Fibroblast of gingiva (primary cell): ENCODE results near the gene TMPRSS9.

Experiments used
- DNase-seq: peaks from one replicate; pipeline ENCODE4 v3.0.0-alpha.2; 2011; ENCODE audit warnings: low read depth

The TMPRSS9 gene

GRCh38 chr19:2423071-2423914 is 63.2 kb downstream of the TMPRSS9 start:
- DNase-seq, result no peak

GRCh38 chr19:2423915-2424685 is 64.0 kb downstream of the TMPRSS9 start:
- no peak for DNase-seq

- DNase-seq, result peak; percentile 65
These were observed 64.9 kb downstream of the TMPRSS9 start for GRCh38 chr19:2424686-2425621.

GRCh38 chr19:2425622-2426581 is 65.8 kb downstream of the TMPRSS9 start:
- DNase-seq, result no peak

- peak; percentile 30 for DNase-seq
These were observed 66.8 kb downstream of the TMPRSS9 start for GRCh38 chr19:2426611-2427428.

GRCh38 chr19:2427429-2428320 is 67.6 kb downstream of the TMPRSS9 start, which contains the start of gene TIMM13:
Gene TIMM13 (minus strand): TSS chr19:2427586. CDS start chr19:2427533, 53 bp downstream.
- DNase-seq, result peak; percentile 95

- DNase-seq, result peak; percentile 21
These were observed 68.2 kb downstream of the TMPRSS9 start for GRCh38 chr19:2428321-2428690.

- DNase-seq, result no peak
These were observed 69.0 kb downstream of the TMPRSS9 start for GRCh38 chr19:2428756-2429711.

GRCh38 chr19:2429917-2430535 is 70.0 kb downstream of the TMPRSS9 start:
- DNase-seq, result no peak

- DNase-seq, result no peak
These were observed 71.4 kb downstream of the TMPRSS9 start for GRCh38 chr19:2431318-2432055.

- no peak for DNase-seq
These were observed 72.2 kb downstream of the TMPRSS9 start for GRCh38 chr19:2432131-2432848.

GRCh38 chr19:2433854-2434253 is 73.8 kb downstream of the TMPRSS9 start:
- no peak for DNase-seq

- DNase-seq, result no peak
These were observed 74.2 kb downstream of the TMPRSS9 start for GRCh38 chr19:2434267-2434666.

GRCh38 chr19:2434721-2435265 is 74.7 kb downstream of the TMPRSS9 start:
- DNase-seq, result no peak

- DNase-seq, result no peak
These were observed 76.3 kb downstream of the TMPRSS9 start for GRCh38 chr19:2436384-2436783.

GRCh38 chr19:2436926-2437325 is 76.9 kb downstream of the TMPRSS9 start:
- no peak for DNase-seq
